CD4-positive, alpha-beta T cell treated with Interleukin-17A for 4 hours (primary cell): ENCODE measurements around the gene KLHDC2.
A peak's percentile ranks its signal among the peaks of the same experiment; 100 is the strongest.
"Not testable (repeated sequence)": the region's sequence is repeated elsewhere in the genome, so short reads cannot be mapped to it uniquely, and the experiment has no call there.

ENCODE experiments used
- DNase-seq: peaks from one replicate; pipeline ENCODE4 v3.0.0-alpha.2; 2020; ENCODE audit warnings: mixed read lengths

The KLHDC2 gene, protein sequence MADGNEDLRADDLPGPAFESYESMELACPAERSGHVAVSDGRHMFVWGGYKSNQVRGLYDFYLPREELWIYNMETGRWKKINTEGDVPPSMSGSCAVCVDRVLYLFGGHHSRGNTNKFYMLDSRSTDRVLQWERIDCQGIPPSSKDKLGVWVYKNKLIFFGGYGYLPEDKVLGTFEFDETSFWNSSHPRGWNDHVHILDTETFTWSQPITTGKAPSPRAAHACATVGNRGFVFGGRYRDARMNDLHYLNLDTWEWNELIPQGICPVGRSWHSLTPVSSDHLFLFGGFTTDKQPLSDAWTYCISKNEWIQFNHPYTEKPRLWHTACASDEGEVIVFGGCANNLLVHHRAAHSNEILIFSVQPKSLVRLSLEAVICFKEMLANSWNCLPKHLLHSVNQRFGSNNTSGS

DNA sequence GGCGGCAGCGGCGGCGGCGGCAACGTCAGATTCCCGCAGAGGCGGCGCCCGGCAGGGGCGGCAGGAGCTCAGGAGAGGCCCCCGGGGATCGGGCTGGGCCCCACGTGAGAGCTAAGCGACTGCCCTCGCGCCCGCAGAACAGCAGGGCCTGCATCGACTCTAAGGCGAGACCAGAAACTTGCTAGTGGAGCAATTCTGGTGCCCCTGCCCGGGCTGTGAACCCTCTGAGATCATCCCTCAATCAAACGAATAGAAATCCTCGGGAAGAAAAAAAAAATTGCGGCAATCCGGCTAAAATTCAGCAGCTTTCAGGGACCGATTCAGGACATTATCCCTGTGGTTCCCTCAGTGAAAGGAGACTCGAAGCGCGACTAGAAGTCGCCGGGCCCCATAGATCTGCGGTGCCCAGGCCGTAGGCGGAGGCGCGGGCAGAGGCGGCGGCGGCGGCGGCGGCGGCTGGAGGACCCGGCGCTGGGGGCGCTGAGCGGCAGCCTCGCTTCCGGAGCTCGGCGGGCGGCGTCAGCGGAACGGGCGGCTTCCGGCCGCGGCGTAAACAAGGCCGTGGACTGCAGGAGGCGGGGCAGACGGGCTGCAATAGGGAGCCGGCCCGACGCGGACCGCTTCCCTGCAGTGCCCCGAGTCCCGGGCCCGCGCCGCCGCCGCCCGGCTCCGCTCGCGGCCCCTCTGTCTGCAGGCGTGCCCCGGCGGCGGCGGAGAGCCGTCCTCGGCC lies at the start of gene KLHDC2:
KLHDC2 (plus strand) TSS at position 583 of the 730 bp plus-strand sequence. CDS start 316 bp downstream, outside the sequence.
- DNase-seq: peak; percentile 92

DNA sequence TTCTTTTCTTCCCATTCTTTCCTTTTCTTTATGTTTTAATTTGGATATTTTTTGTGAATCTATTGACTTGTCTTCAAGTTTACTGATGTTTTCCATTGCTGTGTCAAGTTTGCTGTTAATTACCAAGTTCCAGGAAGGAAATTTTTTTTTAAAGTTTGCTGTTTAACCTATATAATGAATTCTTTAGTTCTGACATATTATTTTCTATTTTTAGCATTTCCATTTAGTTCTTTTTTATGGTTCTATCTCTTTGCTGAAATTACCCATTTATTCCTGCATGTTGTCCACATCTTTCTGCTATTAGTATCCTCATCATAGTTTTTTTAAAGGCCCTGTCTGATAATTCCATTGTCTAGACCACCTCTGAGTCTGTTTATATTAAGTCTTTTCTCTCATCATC lies 47.2 kb upstream of the KLHDC2 start:
- no peak for DNase-seq

DNA sequence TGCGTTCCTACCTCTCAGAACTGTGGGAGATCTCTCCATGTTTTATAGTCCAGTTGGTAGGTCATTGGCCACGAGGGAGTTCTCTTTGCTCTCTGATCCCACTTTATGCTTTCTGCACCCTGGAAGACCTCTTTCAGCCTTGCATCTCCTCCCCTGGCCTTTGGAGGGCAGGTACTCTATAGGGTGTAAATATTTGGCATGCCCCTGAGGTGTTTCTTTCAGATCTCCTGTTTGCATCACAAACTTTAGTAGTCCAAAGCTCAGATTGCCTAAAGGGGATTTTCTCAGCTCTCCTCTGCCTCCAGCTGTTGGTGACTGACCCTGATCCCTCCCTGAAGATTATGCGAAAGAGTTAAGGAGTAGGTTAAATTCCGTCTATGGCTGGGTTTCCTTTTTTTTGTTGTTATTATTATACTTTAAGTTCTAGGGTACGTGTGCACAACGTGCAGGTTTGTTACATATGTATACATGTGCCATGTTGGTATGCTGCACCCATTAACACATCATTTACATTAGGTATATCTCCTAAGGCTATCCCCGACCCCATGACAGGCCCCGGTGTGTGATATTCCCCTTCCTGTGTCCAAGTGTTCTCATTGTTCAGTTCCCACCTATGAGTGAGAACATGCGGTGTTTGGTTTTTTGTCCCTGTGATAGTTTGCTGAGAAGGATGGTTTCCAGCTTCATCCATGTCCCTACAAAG lies 46.1 kb upstream of the KLHDC2 start:
- not testable (repeated sequence) for DNase-seq

GRCh38 chr14:49727171-49727570 lies 40.8 kb upstream of the KLHDC2 start:
- no peak for DNase-seq

- DNase-seq: no peak
These were observed 35.1 kb upstream of the KLHDC2 start for GRCh38 chr14:49732896-49733295.

DNA sequence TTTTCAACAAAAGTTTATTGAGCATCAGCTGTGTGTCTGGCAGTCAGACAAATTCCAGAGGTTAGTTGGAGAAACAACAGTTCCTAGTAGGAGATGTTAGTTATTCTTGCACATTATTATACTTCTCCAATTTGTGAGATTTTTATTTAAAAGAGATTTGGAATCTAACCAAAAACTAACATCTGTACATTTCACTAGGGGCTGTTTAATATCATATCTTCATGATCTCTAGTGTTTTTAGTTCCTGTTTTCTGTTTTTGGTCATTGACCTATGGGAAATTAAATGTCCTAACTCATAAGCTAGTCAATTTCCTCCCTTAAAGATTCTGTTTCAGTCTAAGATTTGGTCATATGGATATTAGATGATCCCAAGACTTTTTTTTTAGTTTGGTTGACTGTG lies 34.1 kb upstream of the KLHDC2 start:
- DNase-seq: no peak

DNA sequence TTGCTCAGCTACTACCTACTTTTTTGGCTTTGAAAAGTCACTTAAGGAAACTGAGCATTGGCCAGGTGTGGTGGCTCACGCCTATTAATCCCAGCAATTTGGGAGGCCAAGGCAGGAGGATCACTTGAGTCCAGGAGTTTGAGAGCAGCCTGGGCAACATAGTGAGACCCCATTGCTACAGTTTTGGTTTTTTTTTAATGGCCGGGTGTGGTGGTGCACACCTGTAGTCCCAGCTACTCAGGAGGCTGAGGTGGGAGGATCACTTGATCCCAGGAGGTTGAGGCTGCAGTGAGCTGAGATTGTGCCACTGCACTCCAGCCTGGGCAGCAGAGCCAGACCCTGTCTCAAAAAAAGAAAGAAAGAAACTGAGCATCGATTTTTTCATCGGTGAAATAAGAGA lies 32.3 kb upstream of the KLHDC2 start:
- not testable (repeated sequence) for DNase-seq

DNA sequence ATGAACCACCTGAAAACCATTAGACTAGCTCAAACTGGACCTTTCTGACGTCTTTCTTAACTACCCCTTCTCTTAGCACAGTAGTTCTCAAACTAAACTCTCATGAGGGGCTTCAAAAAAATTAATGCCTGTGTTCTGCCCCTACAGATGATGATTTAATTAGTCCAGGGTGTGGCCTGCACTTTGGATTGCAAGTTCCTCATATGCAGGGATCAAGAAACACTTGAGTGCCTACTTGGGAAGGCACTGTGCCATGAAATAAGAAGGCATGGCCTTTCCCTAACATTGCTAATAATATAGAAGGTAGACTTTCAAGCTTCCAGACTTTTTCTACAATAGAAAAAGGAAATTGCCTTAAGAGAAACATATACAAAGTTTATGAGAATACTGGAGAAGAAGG lies 22.8 kb upstream of the KLHDC2 start:
- no peak for DNase-seq

DNA sequence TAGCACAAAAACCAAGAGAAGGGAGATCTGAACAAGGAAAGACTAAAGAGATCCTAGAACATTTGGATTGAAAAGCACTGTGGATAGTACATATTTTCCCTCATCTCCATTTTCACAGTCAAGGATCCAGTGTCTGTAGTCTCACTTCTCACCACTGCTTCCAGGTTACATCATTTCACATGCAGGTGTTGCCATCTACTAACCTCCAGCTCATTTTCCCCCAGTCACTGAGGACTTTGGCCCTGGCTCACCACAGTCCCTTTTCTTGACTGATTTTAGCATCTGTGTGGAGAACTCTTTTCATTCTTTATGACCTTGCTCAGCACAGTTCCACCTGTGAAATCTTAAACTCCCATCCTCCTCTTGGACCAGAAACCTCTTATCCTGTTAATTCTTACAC lies 21.5 kb upstream of the KLHDC2 start:
- not testable (repeated sequence) for DNase-seq

DNA sequence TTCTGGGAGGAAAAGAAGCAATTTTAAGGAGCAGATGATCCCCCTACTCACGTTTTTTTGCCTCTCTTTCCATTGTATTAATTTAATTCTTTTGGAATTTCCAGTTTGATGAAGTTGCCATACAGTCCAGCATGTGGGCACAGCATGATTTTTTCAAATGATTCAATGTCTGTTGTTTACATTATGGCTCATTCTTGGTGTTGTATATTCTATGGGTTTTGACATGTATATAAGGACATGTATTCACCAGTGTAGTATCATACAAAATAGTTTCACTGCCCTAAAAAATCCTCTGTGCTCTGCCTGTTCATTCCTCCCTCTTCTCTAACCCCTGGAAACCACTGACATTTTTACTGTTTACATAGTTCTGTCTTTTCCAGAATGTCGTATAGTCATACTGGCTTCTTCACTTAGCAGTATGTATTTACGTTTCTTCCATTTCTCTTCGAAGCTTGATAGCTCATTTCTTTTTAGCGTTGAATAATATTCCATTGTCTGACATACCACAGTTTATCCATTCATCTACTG lies 13.3 kb upstream of the KLHDC2 start:
- no peak for DNase-seq

- no peak for DNase-seq
These were observed 12.6 kb upstream of the KLHDC2 start for GRCh38 chr14:49755378-49755777.

DNA sequence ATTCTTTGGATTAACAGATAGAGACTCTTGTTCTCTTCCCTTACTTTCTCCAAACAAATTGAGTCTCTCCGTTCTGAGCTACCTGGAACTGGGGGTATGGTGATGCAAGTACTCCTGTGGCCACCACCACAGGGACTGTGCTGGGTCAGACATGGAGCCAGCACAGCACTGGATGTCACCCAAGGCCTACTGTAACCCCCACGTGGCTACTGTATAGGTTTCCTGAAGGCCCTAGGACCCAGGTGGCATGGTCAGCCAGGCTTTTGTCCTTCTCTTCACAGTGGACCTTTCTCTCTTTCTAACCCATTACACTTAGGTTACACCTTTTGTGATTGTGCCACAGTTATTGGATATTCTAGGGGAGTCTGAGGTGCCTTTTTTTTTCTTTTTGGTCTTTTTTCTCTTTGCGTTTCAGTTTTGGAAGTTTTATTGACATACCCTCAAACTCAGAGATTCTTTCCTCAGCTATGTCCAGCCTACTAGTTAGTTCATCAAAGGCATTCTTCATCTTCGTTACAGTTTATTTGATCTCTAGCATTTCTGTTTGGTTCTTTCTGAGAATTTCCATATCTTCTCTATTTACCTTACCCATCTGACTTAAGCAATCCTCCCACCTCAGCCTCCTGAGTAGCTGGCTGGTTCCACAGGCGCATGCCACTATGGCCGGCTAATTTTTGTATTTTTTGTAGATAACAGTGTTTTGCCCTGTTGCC lies 6.0 kb upstream of the KLHDC2 start:
- DNase-seq: no peak

- no peak for DNase-seq
These were observed 1.1 kb upstream of the KLHDC2 start for GRCh38 chr14:49766839-49767238.

- no peak for DNase-seq
These were observed 733 bp upstream of the KLHDC2 start for GRCh38 chr14:49767270-49767570.

DNA sequence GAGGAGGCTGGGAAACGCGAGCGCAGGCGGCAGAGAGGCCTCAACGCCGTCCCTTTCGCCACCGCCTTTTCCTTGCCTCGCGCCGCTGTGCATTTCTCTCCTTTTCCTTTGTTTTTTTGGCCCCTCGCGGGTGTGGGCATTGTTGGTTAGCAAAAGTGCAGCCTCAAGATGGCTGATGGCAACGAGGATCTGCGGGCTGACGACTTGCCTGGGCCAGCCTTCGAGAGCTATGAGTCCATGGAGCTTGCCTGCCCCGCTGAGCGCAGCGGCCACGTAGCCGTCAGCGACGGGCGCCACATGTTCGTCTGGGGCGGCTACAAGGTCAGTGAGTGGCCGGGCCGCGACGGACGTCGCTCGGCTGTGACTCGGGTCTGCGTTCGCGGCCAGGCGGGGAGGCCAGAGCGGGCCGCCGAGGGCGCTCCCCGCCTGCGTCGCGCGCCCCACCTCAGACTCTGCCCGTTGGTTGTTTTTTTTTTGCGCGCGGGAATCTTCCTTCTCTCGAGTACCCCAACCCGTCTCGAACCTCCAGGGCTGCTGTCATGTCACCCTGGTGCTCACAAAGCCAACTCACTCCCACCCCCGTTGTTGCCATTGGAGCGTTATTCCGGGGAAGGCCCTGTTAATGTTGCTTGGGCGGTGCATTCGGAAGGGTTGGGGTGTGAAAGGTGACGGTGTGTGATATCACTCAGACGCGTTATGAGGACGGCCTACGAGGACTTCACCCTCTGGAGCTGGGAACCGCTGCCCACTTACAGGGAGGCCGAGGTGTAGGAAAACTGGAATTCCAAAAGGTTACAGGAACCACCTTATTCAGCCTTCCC lies 558 bp downstream of the KLHDC2 start:
- peak; percentile 66 for DNase-seq

DNA sequence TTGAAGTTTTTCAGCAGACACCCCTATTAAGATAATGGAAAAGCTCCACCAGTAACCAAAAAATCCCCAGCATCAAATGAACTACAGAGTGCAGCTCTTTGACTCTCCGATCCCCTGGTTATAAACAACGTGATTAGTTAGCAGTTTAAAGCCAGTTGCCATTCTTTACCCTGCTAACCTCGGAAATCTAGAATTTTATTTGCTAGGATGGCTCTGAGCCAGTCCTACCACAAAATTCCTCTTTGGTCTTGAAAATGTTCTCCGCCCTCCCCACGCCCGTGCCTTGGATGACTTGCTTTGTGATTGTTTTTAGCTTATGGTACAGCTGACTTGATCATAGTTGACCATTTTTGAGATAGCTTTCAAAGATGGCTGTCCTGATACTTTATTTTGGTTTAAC lies 1.2 kb downstream of the KLHDC2 start:
- DNase-seq: no peak

DNA sequence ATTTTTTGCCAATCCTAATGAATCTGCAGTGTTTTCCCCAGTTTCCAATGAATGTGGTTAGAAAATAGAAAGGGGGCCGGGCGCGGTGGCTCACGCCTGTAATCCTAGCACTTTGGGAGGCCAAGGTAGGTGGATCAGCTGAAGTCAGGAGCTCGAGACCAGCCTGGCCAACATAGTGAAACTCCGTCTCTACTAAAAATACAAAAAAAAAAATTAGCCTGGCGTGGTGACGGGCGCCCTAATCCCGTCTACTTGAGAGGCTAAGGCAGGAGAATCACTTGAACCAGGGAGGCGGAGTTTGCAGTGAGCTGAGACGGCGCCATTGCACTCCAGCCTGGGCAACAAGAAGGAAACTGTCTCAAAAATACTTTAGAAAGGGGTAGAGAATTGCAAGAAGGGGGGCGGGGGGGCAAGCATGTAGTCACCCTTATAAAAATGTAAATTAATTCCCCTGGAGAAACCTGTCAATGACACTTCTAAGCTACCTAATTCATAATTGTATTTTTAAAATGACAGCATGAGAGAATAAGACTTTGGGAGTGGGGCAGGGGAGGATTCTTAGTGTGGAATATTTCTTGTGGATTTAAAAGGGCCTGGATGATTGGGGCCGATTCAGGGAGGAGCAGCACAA lies 1.7 kb downstream of the KLHDC2 start:
- DNase-seq: no peak

DNA sequence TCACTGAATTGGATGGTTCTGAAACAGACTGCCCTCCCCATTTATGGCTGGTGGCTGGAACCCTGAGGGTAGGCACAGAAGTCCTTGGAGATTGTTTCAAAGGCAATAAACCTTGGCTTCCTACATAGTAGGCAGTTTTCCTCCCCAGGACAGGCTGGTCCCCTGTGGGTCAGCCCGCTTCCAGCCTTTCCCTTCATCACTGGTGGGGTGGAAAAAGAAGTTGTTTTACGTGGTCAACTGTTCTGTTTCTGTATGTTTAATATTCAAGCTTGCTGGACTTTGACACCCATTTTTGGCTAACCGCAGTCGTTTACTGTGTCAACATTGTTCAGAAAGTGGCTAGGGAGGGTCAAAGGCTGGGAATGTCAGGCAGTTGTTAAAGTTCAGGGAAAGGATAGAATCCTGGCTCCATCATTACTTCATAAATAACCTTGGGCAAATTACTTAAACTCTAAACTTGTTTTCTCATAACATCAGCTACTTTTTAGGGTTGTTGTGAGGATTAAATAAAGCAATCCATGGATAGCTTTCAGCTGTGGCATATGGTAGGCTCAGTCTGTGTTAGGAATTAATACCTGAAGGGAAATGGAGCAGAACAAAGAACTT lies 2.4 kb downstream of the KLHDC2 start:
- DNase-seq: no peak

DNA sequence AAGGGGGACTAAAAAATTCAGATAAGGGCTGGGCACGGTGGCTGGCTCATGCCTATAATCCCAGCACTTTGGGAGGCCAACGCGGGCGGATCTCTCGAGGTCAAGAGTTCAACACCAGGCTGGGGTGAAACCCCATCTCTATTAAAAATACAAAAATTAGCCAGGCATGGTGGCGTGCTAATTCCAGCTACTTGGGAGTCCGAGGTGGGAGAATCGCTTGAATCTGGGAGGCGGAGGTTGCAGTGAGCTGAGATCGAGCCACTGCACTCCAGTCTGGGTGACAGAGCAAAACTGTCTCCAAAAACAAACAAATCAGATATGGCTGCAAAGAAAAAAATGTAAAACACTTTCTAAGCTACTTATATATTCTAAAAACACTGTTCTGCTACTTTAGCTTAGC lies 3.7 kb downstream of the KLHDC2 start:
- DNase-seq: not testable (repeated sequence)

DNA sequence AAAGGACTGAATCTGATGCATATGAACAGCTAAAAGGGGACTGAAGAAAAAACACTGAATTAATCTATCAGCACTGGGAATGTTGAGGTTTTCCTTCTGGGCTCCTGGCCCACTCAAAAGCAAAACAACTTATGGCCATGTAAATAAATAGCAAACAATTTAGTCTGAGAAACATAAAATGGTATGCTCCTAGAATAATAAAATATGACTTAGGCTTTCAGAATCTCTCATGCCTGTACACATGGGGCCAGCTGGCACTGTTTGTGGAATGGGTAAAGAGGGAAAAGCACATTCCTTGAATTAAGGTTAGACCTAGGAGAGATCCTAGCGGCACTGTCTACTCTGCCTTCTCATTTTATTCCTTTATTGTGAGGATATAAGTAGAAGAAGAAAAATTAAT lies 6.2 kb downstream of the KLHDC2 start:
- DNase-seq: no peak

- DNase-seq: no peak
These were observed 10.5 kb downstream of the KLHDC2 start for GRCh38 chr14:49778421-49778820.
